DMS 273 treated with DMSO at 0.1 percent for 48 hours (cell line): ENCODE data around the gene PRRG4.
"Not testable (repeated sequence)": the region's sequence is repeated elsewhere in the genome, so short reads cannot be mapped to it uniquely, and the experiment has no call there.

Experiments
- DNase-seq: peaks from one replicate; lab custom pipeline; 2025; lab: John Stamatoyannopoulos, UW

PRRG4 gene

GRCh38 chr11:32829680-32830412 lies at the start of gene PRRG4:
Gene PRRG4 (plus strand): TSS chr11:32829927. CDS start chr11:32830530, 603 bp downstream.
- DNase-seq = no peak

- not testable (repeated sequence) for DNase-seq
These were observed 48.9 kb upstream of the PRRG4 start for GRCh38 chr11:32780839-32781238.

- no peak for DNase-seq
These were observed 48.0 kb upstream of the PRRG4 start for GRCh38 chr11:32781721-32782120.

- no peak for DNase-seq
These were observed 44.5 kb upstream of the PRRG4 start for GRCh38 chr11:32785262-32785661.

GRCh38 chr11:32786811-32787210 lies 42.9 kb upstream of the PRRG4 start:
- no peak for DNase-seq

GRCh38 chr11:32790916-32791315 lies 38.8 kb upstream of the PRRG4 start:
- no peak for DNase-seq

GRCh38 chr11:32792111-32792947 lies 37.4 kb upstream of the PRRG4 start:
- no peak for DNase-seq

GRCh38 chr11:32792948-32793475 lies 36.7 kb upstream of the PRRG4 start:
- DNase-seq = peak; percentile 5

GRCh38 chr11:32794439-32794838 lies 35.3 kb upstream of the PRRG4 start, which contains the start of gene CCDC73:
Gene CCDC73 (minus strand): TSS chr11:32794662. CDS start chr11:32760243, 34,419 bp downstream.
- no peak for DNase-seq

GRCh38 chr11:32796425-32796824 lies 33.3 kb upstream of the PRRG4 start:
- no peak for DNase-seq

GRCh38 chr11:32809313-32809712 lies 20.4 kb upstream of the PRRG4 start:
- DNase-seq = peak; percentile 29

- no peak for DNase-seq
These were observed 12.4 kb upstream of the PRRG4 start for GRCh38 chr11:32817181-32817851.

- no peak for DNase-seq
These were observed 11.9 kb upstream of the PRRG4 start for GRCh38 chr11:32817852-32818183.

- no peak for DNase-seq
These were observed 10.5 kb upstream of the PRRG4 start for GRCh38 chr11:32819187-32819586.

GRCh38 chr11:32820497-32820896 lies 9.2 kb upstream of the PRRG4 start:
- no peak for DNase-seq

- no peak for DNase-seq
These were observed 8.2 kb upstream of the PRRG4 start for GRCh38 chr11:32821517-32821916.

GRCh38 chr11:32821917-32822560 lies 7.7 kb upstream of the PRRG4 start:
- DNase-seq = no peak

GRCh38 chr11:32823617-32824016 lies 6.1 kb upstream of the PRRG4 start:
- DNase-seq = not testable (repeated sequence)

GRCh38 chr11:32826113-32826512 lies 3.6 kb upstream of the PRRG4 start:
- no peak for DNase-seq

- no peak for DNase-seq
These were observed 2.5 kb upstream of the PRRG4 start for GRCh38 chr11:32827276-32827675.

GRCh38 chr11:32829157-32829679 lies 509 bp upstream of the PRRG4 start:
- no peak for DNase-seq

GRCh38 chr11:32830413-32830738 lies 649 bp downstream of the PRRG4 start:
- DNase-seq = no peak
